Liver (tissue), 9 donors: ENCODE measurements around the gene PRDX6. TPM values are rescaled to one million over a fixed set of nuclear protein-coding genes. Genes with fewer than 3 reads are reported as not detected.

Experiments used
- DNase-seq: peaks from one replicate; pipeline ENCODE4 v3.0.0-alpha.2; 2017; ENCODE audit warnings: low spot score
- H3K27ac ChIP-seq, 2 donors: one replicate each; pipeline ENCODE4 v1.7.0; 2013; ENCODE audit warnings: inconsistent platforms in 2 of 2, low read length in 2 of 2, control low read depth in 1 of 2, low read depth in 1 of 2, mild to moderate bottlenecking in 1 of 2
- H3K27me3 ChIP-seq, 4 donors: one replicate each; pipeline versions ENCODE4 v1.6.1 to v1.7.0; 2013; ENCODE audit warnings: low read length in 3 of 4, inconsistent platforms in 1 of 4, mild to moderate bottlenecking in 1 of 4, moderate library complexity in 1 of 4; ENCODE audit not compliant: control insufficient read depth in 4 of 4, insufficient read depth in 4 of 4
- H3K36me3 ChIP-seq, 4 donors: one replicate each; pipeline versions ENCODE4 v1.6.1 to v1.7.0; 2013; ENCODE audit warnings: low read length in 3 of 4, mild to moderate bottlenecking in 3 of 4, low read depth in 1 of 4, moderate library complexity in 1 of 4; ENCODE audit not compliant: control insufficient read depth in 4 of 4, insufficient read depth in 3 of 4
- H3K4me1 ChIP-seq, 4 donors: one replicate each; pipeline versions ENCODE4 v1.6.1 to v1.7.0; 2013; ENCODE audit warnings: low read length in 3 of 4, mild to moderate bottlenecking in 3 of 4, moderate library complexity in 1 of 4; ENCODE audit not compliant: control insufficient read depth in 4 of 4, insufficient read depth in 4 of 4
- H3K4me3 ChIP-seq, 3 donors: one replicate each; pipeline versions ENCODE4 v1.6.1 to v1.7.0; 2013; ENCODE audit warnings: low read length in 3 of 3, control low read depth in 1 of 3, low read depth in 1 of 3, mild to moderate bottlenecking in 1 of 3
- H3K9ac ChIP-seq, 2 donors: one replicate each; pipeline ENCODE4 v1.7.0; 2013; ENCODE audit warnings: low read length in 2 of 2, mild to moderate bottlenecking in 2 of 2, moderate library complexity in 2 of 2, control low read depth in 1 of 2, low read depth in 1 of 2
- H3K9me3 ChIP-seq, 4 donors: one replicate each; pipeline versions ENCODE4 v1.6.1 to v1.7.0; 2013; ENCODE audit warnings: low read length in 3 of 4; ENCODE audit not compliant: control insufficient read depth in 4 of 4
- EGR1 ChIP-seq, 2 donors: IDR thresholded peaks; 2 replicates each; pipeline ENCODE4 v1.6.1; 2016 to 2018; ENCODE audit warnings: antibody characterized with exemption in 2 of 2, low read depth in 2 of 2
- FOXA1 ChIP-seq: IDR thresholded peaks from 2 replicates; pipeline ENCODE4 v1.6.1; 2016; ENCODE audit warnings: antibody characterized with exemption
- FOXA2 ChIP-seq: IDR thresholded peaks from 2 replicates; pipeline ENCODE4 v1.6.1; 2016; ENCODE audit warnings: antibody characterized with exemption
- GABPA ChIP-seq, 2 donors: IDR thresholded peaks in 1 of 2; conservative IDR thresholded peaks in 1 of 2; 2 replicates each; pipeline ENCODE4 v1.6.1; 2016; ENCODE audit warnings: antibody characterized with exemption in 2 of 2, mild to moderate bottlenecking in 1 of 2, moderate library complexity in 1 of 2
- HNF4A ChIP-seq, 2 donors: conservative IDR thresholded peaks; 2 replicates each; pipeline ENCODE4 v1.6.1; 2016; ENCODE audit warnings: antibody characterized with exemption in 2 of 2, mild to moderate bottlenecking in 2 of 2
- HNF4G ChIP-seq: IDR thresholded peaks from 2 replicates; pipeline ENCODE4 v1.6.1; 2016; ENCODE audit warnings: antibody characterized with exemption
- RAD21 ChIP-seq, 2 donors: IDR thresholded peaks; 2 replicates each; pipeline ENCODE4 v1.6.1; 2016; ENCODE audit warnings: antibody characterized with exemption in 2 of 2, mild to moderate bottlenecking in 2 of 2
- SP1 ChIP-seq: IDR thresholded peaks from 2 replicates; pipeline ENCODE4 v1.6.1; 2018; ENCODE audit warnings: antibody characterized with exemption, mild to moderate bottlenecking
- YY1 ChIP-seq: IDR thresholded peaks from 2 replicates; pipeline ENCODE4 v1.6.1; 2016; ENCODE audit warnings: antibody characterized with exemption, mild to moderate bottlenecking
- WGBS: extraction: QIAGEN DNeasy Blood & Tissue Kit; methylation state at CpG from one replicate; pipeline ENCODE4 v1.1.7; 2013; 5-methylcytosine and 5-hydroxymethylcytosine counted together
- polyA plus RNA-seq, 2 donors: library from polyadenylated mRNA; stranded (reverse) in 1 of 2; unstranded in 1 of 2; fragments of 200-250 nt in 1 of 2; fragments of >200 nt in 1 of 2; fragmentation: Nextera tagmentation in 1 of 2; extraction: Ambion mirVana in 1 of 2; gene quantifications; one replicate each; pipeline versions ENCODE4 v1.2.1 to v1.2.3, GENCODE V29; 2013 to 2015
- total RNA-seq, 2 donors: library from RNA; depleted of rRNA; stranded (reverse); fragments of >200 nt; gene quantifications; one replicate each; pipeline ENCODE4 v1.2.3, GENCODE V29; 2014
- TF ChIP-seq, protein P1 (sequence below): IDR thresholded peaks from 2 replicates; pipeline ENCODE4 v1.6.1; 2016; ENCODE audit warnings: antibody characterized with exemption
- TF ChIP-seq, protein P2 (sequence below): IDR thresholded peaks from 2 replicates; pipeline ENCODE4 v1.6.1; 2016; ENCODE audit warnings: antibody characterized with exemption
- TF ChIP-seq, protein P3 (sequence below): IDR thresholded peaks from 2 replicates; pipeline ENCODE4 v1.6.1; 2016; ENCODE audit warnings: antibody characterized with exemption, mild to moderate bottlenecking
- TF ChIP-seq, protein P4 (sequence below): fragments of 150-350 bp; IDR thresholded peaks from 2 replicates; pipeline ENCODE4 v1.5.1; 2017; ENCODE audit warnings: improper control_type of control experiment, low read depth, low read length; ENCODE audit not compliant: missing input control
- TF ChIP-seq, protein P5 (sequence below): IDR thresholded peaks from 2 replicates; pipeline ENCODE4 v1.6.1; 2016; ENCODE audit warnings: antibody characterized with exemption
- donor health status: healthy.
- donor health status: healthy.
- donor health status: healthy.
- donor health status: healthy.
- donor health status: healthy.

The PRDX6 gene
- total and polyA plus RNA-seq, 4 donors, result 147 to 370 (median 240) TPM

DNA sequence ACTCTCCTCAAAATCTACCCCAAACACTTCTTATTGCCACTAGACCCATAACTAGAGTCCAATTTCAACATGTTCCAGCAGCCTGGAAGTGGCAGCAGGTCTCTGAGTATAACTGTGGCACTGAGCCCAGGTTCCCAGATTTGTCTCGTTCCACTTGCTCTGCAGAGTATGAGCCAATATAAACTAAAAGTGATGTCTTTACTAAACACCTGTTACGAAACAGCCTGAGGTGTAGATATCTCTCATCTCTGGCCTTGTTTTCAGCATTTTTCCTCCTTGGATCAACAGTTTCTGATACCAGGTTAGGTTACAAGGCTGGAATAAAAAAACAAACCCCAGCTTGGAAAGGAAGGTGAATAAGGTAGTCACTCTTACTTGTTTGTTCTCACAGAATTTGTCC lies 25.2 kb upstream of the PRDX6 start (continued):
- TF ChIP-seq, protein P1, sequence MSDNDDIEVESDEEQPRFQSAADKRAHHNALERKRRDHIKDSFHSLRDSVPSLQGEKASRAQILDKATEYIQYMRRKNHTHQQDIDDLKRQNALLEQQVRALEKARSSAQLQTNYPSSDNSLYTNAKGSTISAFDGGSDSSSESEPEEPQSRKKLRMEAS, result peak; percentile 71
- TF ChIP-seq HNF4A (conservative IDR thresholded peaks at IDR 0.05) (peak; percentile 79 to 82), YY1 (peak; percentile 77)

DNA sequence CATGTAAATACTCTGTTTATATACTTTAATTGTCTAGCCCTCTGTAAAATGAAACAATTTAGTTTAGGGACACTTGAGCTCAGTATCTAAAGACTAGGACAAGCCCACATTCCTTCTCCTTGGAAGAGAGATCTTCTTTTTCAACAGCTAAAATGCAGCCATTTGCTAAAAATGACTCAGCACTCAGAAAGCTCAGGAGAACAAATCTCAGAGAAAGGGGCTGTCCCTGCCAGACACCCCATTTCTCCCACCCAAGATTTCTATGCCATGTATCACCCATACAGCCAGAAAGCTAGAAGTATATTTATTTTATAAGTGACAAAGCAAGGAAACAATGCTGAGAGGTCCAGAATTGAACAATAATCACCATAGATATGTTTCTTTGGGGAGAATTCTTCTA lies 23.2 kb upstream of the PRDX6 start:
- Histone ChIP-seq H3K27ac (no peak overlapping the region), H3K27me3 (no peaks in the 10 kb centered on the region), H3K36me3 (no peaks in the 10 kb centered on the region), H3K9me3 (no peaks in the 10 kb centered on the region), H3K9ac (no peak overlapping the region), H3K4me3 (no peak overlapping the region), H3K4me1 (peaks cover 0 to 8% (median 6%) of the 10 kb centered on the region in 4 donors)
- TF ChIP-seq FOXA1 (no peak), SP1 (no peak), YY1 (no peak), RAD21 (IDR thresholded peaks at IDR 0.05) (no peak), GABPA (IDR thresholded peaks at IDR 0.05 in 1 of 2, conservative IDR thresholded peaks at IDR 0.05 in 1 of 2) (no peak), FOXA2 (no peak)
- TF ChIP-seq, protein P2, sequence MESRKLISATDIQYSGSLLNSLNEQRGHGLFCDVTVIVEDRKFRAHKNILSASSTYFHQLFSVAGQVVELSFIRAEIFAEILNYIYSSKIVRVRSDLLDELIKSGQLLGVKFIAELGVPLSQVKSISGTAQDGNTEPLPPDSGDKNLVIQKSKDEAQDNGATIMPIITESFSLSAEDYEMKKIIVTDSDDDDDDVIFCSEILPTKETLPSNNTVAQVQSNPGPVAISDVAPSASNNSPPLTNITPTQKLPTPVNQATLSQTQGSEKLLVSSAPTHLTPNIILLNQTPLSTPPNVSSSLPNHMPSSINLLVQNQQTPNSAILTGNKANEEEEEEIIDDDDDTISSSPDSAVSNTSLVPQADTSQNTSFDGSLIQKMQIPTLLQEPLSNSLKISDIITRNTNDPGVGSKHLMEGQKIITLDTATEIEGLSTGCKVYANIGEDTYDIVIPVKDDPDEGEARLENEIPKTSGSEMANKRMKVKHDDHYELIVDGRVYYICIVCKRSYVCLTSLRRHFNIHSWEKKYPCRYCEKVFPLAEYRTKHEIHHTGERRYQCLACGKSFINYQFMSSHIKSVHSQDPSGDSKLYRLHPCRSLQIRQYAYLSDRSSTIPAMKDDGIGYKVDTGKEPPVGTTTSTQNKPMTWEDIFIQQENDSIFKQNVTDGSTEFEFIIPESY, result no peak
- TF ChIP-seq, protein P3, sequence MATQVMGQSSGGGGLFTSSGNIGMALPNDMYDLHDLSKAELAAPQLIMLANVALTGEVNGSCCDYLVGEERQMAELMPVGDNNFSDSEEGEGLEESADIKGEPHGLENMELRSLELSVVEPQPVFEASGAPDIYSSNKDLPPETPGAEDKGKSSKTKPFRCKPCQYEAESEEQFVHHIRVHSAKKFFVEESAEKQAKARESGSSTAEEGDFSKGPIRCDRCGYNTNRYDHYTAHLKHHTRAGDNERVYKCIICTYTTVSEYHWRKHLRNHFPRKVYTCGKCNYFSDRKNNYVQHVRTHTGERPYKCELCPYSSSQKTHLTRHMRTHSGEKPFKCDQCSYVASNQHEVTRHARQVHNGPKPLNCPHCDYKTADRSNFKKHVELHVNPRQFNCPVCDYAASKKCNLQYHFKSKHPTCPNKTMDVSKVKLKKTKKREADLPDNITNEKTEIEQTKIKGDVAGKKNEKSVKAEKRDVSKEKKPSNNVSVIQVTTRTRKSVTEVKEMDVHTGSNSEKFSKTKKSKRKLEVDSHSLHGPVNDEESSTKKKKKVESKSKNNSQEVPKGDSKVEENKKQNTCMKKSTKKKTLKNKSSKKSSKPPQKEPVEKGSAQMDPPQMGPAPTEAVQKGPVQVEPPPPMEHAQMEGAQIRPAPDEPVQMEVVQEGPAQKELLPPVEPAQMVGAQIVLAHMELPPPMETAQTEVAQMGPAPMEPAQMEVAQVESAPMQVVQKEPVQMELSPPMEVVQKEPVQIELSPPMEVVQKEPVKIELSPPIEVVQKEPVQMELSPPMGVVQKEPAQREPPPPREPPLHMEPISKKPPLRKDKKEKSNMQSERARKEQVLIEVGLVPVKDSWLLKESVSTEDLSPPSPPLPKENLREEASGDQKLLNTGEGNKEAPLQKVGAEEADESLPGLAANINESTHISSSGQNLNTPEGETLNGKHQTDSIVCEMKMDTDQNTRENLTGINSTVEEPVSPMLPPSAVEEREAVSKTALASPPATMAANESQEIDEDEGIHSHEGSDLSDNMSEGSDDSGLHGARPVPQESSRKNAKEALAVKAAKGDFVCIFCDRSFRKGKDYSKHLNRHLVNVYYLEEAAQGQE, result no peak
- TF ChIP-seq, protein P4, sequence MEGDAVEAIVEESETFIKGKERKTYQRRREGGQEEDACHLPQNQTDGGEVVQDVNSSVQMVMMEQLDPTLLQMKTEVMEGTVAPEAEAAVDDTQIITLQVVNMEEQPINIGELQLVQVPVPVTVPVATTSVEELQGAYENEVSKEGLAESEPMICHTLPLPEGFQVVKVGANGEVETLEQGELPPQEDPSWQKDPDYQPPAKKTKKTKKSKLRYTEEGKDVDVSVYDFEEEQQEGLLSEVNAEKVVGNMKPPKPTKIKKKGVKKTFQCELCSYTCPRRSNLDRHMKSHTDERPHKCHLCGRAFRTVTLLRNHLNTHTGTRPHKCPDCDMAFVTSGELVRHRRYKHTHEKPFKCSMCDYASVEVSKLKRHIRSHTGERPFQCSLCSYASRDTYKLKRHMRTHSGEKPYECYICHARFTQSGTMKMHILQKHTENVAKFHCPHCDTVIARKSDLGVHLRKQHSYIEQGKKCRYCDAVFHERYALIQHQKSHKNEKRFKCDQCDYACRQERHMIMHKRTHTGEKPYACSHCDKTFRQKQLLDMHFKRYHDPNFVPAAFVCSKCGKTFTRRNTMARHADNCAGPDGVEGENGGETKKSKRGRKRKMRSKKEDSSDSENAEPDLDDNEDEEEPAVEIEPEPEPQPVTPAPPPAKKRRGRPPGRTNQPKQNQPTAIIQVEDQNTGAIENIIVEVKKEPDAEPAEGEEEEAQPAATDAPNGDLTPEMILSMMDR, result no peak
- no peak for DNase-seq

DNA sequence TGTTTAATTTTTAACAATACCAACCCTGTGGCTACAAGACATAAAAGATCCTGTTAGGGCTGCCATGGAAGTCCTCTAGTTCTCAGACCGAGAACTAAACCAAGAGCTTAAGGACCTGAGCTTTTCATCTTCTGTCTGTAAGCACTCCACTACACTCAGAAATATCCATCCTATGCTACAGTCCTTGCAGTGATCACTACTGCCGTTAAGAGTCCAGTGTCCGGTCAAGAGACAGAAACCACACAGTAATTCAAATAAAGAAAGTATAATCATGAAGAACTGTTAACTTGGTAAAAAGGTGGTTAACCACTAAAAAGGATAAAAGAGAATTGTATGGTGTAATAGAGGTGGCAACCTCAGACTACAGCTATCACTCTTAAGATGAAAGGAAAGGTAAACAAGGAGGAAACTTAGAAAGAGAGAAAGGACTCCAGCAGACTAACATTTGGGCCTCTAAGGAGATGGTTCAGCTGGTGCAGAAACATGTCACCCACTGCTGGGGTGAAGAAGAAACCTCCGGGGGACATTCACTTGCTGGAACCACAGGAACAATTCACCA lies 22.1 kb upstream of the PRDX6 start:
- WGBS, result 79% methylated on average over 4 of the region's 4 CpGs
- H3K36me3 ChIP-seq, result peaks cover 0 to 4% (median 2%) of the 10 kb centered on the region in 4 donors
- no peaks in the 10 kb centered on the region for H3K27me3 ChIP-seq
- TF ChIP-seq HNF4A (conservative IDR thresholded peaks at IDR 0.05), result no peak
- no peak for TF ChIP-seq FOXA2
- TF ChIP-seq FOXA1, result no peak
- TF ChIP-seq, protein P3, result no peak
- TF ChIP-seq, protein P5, sequence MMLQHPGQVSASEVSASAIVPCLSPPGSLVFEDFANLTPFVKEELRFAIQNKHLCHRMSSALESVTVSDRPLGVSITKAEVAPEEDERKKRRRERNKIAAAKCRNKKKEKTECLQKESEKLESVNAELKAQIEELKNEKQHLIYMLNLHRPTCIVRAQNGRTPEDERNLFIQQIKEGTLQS, result no peak
- no peak for TF ChIP-seq HNF4G
- no peak for TF ChIP-seq EGR1 (IDR thresholded peaks at IDR 0.05; ENCODE audit: low read depth in 2 of 2)
- TF ChIP-seq, protein P1, result no peak
- TF ChIP-seq, protein P4, result no peak

More for the DNA sequence above, 22.1 kb upstream of the PRDX6 start:
- no peaks in the 10 kb centered on the region for H3K9me3 ChIP-seq
- H3K9ac ChIP-seq, result no peak overlapping the region
- H3K4me1 ChIP-seq, result peaks cover 0 to 8% (median 6%) of the 10 kb centered on the region in 4 donors
- no peak overlapping the region for H3K27ac ChIP-seq
- no peak for DNase-seq
- H3K4me3 ChIP-seq, result no peak overlapping the region
